ENCODE data around the gene NVL.

Gene NVL

GRCh38 chr1:224356685-224357625 lies 27.0 kb upstream of the NVL start, which contains the start of gene CNIH4 (continued):
- TF ChIP-seq CTCF (tag by site-specific recombination; IDR thresholded peaks at IDR 0.05) (peak; percentile 39; the same call in 1 of the 2 replicates), ZNF660 (tag by site-specific recombination; IDR thresholded peaks at IDR 0.05) (peak; percentile 75), PRDM1 (tag by site-specific recombination; IDR thresholded peaks at IDR 0.05) (peak; percentile 86), ZNF600 (tag by site-specific recombination; IDR thresholded peaks at IDR 0.05) (peak; percentile 94), RBAK (tag by site-specific recombination; IDR thresholded peaks at IDR 0.05) (no peak), ZSCAN16 (tag by site-specific recombination; IDR thresholded peaks at IDR 0.05) (peak; percentile 23; the same call in 1 of the 2 replicates), ZNF280D (tag by site-specific recombination; IDR thresholded peaks at IDR 0.05) (no peak), PRDM10 (tag by site-specific recombination; IDR thresholded peaks at IDR 0.05) (peak; percentile 65), KLF9 (tag by site-specific recombination; IDR thresholded peaks at IDR 0.05; ENCODE audit: low read depth) (peak; percentile 52), ZNF513 (tag by site-specific recombination; IDR thresholded peaks at IDR 0.05) (peak; percentile 94), ZNF518A (tag by site-specific recombination; conservative IDR thresholded peaks at IDR 0.05; ENCODE audit: low read depth) (peak; percentile 37; the same call in 1 of the 2 replicates), ZNF324 (tag by site-specific recombination; IDR thresholded peaks at IDR 0.05) (peak; percentile 47; the same call in 1 of the 2 replicates), ZBTB26 (tag by site-specific recombination; optimal IDR thresholded peaks at IDR 0.05) (peak; percentile 92), ZBTB17 (tag by site-specific recombination; IDR thresholded peaks at IDR 0.05) (peak; percentile 99), ZNF629 (tag by site-specific recombination; IDR thresholded peaks at IDR 0.05) (peak; percentile 75), SP7 (tag by site-specific recombination; IDR thresholded peaks at IDR 0.05) (peak; percentile 83), EGR2 (tag by site-specific recombination; IDR thresholded peaks at IDR 0.05; ENCODE audit: low read depth) (peak; percentile 92), ZNF239 (tag by site-specific recombination; IDR thresholded peaks at IDR 0.05) (no peak), ZNF398 (tag by site-specific recombination; IDR thresholded peaks at IDR 0.05) (peak; percentile 64; the same call in 1 of the 2 replicates)

Data from HEK293 (cell line).